ENCODE data around the gene CCDC17.

- no peak for TF ChIP-seq CTCF (IDR thresholded peaks at IDR 0.05)
- TF ChIP-seq POLR2A (IDR thresholded peaks at IDR 0.05): no peak
Observed at GRCh38 chr1:45656573-45657226, 32.8 kb upstream of the CCDC17 start.

Measured in thyroid gland (tissue), 4 donors.